GM18907 (cell line): ENCODE results near the gene POLR2H.

Experiments
- ATAC-seq: cut with Tn5 transposase; IDR thresholded peaks from one replicate; pipeline ENCODE4 v1.9.1; 2021; ENCODE audit warnings: mild to moderate bottlenecking, moderate library complexity; ENCODE audit not compliant: unreplicated experiment

POLR2H gene

GRCh38 chr3:184361532-184361931, at the start of gene POLR2H, which contains the start of gene CLCN2:
Gene POLR2H (plus strand): TSS chr3:184361710. CDS start chr3:184363493, 1,783 bp downstream.
Gene CLCN2 (minus strand): TSS chr3:184361605. CDS start chr3:184361479, 126 bp downstream.
- ATAC-seq, result peak; percentile 33

DNA sequence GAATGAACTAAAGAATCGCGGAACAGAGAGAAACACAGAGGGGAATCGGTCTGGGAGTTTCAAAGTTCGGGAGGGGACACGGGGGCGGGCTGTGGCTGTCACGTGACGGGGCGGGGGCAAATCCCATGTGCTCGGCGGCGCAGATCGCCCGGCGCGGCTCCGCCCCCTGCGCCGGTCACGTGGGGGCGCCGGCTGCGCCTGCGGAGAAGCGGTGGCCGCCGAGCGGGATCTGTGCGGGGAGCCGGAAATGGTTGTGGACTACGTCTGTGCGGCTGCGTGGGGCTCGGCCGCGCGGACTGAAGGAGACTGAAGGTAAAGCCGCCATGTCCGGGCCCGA, 47.2 kb upstream of the POLR2H start, which contains the start of gene EIF4G1:
Gene EIF4G1, plus strand, starts transcription at position 244 of the 337 bp plus-strand sequence. CDS start 1,191 bp downstream, outside the sequence.
- peak; percentile 80 for ATAC-seq

DNA sequence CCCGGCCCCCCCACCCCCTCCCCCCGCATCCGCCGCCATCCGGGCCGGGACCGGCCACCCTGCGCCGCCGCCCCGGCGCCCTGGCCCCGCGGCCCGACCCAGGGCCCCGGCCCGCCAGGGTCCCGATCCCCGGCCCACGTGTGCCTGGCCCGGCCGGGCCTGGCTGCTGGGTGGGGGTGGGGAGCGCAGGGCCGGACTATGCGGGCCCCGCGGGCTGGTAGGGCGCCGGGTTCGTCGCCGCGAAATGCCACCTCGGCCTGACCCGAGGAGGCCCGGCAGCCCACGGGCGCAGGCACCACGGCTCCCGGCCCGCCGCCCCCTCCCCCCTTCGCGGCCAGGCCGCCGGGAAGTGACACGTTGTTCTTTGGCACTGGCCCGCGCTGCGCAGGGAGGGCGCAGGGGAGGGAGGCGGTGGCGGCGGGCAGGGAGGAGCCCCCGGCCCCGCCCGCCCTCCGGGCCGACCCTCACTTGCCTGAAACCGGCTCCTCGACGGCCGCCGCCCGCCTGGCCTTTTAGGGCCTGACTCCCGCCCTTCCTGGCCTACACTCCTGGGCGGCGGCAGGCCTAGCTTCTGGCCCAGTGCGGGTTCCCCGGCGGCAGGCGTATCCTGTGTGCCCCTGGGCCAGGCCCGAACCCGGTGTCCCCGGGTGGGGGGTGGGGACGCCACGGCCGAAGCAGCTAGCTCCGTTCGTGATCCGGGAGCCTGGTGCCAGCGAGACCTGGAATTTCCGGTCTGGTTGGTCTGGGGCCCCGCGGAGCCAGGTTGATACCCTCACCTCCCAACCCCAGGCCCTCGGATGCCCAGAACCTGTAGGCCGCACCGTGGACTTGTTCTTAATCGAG, 46.6 kb upstream of the POLR2H start:
- peak; percentile 42 for ATAC-seq

GRCh38 chr3:184315543-184315867, 46.0 kb upstream of the POLR2H start:
- no peak for ATAC-seq

DNA sequence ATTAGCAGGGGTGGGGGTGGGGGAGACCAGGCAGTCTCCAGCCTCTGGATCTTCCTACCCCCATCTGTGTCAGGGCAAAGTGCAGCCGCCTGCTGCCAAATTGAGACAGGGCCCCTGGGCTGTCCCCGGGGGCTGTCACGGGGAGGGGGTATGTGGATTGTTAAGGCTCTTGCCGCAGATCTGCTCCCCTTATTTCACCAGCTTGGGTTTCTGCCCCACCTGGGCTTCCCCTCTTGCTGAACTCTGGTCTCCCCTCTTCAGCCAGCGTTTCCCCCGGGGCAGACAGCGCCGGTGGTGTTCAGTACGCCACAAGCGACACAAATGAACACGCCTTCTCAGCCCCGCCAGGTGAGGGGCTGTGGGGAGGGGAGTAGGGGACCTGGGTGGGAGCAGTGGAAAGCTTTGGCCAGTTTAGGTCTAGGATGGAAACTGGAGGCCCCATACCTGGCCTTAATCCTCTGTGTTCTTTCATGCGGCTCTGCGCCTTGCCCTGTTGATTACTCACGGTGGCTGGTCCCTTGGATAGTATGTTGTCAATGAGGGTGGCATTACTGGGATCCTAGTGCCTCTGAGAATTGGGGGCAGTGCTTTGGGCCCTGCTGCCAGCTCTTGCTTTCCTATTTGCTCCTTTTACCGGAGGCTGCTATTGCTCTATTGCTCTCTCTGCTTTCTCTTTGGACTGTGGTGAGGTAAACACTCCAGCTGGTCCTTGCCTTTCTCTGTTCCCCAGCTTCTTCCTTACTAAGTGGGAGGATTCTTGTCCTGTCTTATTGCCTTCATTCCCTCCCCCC, 45.4 kb upstream of the POLR2H start:
- ATAC-seq, result no peak

GRCh38 chr3:184316792-184317191, 44.7 kb upstream of the POLR2H start:
- ATAC-seq, result no peak

DNA sequence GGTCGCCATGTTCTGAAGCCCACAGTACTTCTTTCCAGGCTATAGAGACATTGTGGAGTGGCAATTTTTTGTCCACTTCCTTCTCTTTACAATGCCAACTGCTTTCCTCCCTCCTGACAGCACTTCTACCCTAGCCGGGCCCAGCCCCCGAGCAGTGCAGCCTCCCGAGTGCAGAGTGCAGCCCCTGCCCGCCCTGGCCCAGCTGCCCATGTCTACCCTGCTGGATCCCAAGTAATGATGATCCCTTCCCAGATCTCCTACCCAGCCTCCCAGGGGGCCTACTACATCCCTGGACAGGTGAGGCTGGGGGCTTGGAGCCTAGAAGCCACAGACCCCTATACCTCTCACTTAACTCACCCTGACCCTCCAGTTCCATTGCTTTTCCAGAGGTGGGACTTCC, 44.3 kb upstream of the POLR2H start:
- no peak for ATAC-seq

DNA sequence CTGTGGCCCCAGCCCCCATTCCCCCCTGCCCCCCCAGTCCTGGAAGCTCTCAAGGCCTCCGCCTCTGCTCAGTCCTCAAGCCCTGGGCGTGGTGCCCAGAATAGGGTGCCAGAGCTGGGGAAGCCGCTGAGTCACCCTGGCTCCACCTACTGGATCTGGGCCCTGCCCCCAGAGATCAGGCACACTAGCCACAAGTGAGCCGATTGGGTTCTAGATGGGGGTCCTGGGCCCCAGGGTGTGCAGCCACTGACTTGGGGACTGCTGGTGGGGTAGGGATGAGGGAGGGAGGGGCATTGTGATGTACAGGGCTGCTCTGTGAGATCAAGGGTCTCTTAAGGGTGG, 41.4 kb upstream of the POLR2H start:
- ATAC-seq, result no peak

DNA sequence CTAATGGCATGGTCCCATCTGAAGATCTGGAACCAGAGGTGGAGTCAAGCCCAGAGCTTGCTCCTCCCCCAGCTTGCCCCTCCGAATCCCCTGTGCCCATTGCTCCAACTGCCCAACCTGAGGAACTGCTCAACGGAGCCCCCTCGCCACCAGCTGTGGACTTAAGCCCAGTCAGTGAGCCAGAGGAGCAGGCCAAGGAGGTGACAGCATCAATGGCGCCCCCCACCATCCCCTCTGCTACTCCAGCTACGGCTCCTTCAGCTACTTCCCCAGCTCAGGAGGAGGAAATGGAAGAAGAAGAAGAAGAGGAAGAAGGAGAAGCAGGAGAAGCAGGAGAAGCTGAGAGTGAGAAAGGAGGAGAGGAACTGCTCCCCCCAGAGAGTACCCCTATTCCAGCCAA, 39.8 kb upstream of the POLR2H start:
- ATAC-seq, result no peak

DNA sequence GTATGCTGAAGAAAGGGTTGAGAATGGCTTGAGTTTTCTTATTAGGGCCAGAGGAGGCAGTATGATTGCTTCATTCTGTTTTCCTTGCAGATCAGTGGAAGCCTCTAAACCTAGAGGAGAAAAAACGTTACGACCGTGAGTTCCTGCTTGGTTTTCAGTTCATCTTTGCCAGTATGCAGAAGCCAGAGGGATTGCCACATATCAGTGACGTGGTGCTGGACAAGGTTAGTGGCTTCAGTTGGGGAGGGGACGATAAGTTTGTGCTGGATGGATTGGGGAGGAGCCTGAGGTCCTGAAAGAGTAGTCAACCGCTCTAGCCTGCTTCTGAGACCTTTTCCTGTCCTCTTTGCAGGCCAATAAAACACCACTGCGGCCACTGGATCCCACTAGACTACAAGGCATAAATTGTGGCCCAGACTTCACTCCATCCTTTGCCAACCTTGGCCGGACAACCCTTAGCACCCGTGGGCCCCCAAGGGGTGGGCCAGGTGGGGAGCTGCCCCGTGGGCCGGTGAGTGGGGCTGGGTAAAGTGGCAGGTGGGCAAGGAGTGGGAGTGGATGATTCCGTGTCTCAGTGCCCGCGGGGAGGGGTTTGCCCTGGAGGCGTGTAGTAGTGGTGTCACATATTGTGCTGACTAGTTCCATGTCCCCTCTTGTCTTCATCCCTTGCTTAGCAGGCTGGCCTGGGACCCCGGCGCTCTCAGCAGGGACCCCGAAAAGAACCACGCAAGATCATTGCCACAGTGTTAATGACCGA, 38.6 kb upstream of the POLR2H start:
- no peak for ATAC-seq

DNA sequence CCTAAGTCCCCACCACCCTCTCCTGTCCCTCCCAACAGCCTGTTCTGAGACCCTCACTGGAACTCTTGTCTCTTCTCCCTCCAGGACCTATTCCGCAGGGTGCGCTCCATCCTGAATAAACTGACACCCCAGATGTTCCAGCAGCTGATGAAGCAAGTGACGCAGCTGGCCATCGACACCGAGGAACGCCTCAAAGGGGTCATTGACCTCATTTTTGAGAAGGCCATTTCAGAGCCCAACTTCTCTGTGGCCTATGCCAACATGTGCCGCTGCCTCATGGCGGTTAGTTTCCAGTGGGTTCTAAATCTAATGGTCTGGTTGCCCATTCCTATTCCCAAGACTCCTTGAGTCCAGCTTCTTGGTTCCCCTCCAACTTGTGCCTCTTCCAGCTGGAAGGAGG, 37.8 kb upstream of the POLR2H start:
- ATAC-seq, result no peak

DNA sequence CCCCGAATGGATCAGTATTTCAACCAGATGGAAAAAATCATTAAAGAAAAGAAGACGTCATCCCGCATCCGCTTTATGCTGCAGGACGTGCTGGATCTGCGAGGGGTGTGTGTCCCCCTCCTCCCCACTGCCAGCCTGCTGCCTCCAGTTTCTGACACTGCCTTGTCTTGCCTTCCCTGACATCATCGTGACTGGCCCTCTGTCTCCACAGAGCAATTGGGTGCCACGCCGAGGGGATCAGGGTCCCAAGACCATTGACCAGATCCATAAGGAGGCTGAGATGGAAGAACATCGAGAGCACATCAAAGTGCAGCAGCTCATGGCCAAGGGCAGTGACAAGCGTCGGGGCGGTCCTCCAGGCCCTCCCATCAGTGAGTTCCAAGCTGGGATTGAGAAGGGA, 36.2 kb upstream of the POLR2H start:
- ATAC-seq, result no peak

GRCh38 chr3:184325715-184326369, 35.7 kb upstream of the POLR2H start:
- ATAC-seq, result no peak

- no peak for ATAC-seq
These were observed 34.3 kb upstream of the POLR2H start for GRCh38 chr3:184327171-184327570.

- ATAC-seq, result no peak
These were observed 33.0 kb upstream of the POLR2H start for GRCh38 chr3:184328516-184328915.

DNA sequence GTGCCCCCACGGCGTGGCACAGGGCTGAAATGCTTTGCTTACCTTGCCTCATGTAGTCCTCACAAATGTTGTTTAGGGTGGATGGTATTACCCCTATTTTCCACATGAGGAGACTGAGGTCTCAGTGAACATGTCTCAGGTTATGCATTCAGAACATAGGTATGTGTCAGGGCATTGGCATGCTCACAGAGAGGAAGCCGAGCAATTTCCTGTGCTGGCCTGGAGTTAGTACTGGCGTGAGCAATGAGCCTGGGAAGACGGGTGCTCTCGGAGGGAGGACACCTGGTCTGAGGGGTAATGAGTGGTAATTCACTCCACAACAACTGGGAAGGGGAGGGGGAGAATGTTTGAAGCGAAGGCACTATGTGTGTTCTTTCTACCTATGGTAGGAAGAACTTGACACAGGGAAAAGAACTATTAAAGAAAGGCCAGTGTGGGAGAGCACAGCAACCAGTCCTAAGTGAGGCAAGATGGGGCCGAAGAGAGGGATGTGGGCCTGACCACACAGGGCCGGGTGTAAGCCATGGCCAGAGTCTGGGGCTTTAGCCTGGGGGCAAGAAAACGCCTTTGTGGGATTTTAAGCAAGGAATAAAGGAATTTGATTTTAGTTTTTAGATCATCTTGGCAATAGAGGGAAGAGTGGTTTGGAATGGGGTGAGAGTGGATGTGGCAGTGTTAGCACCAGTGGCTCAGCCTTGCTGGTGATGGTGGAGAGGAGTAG, 29.0 kb upstream of the POLR2H start:
- ATAC-seq, result no peak

DNA sequence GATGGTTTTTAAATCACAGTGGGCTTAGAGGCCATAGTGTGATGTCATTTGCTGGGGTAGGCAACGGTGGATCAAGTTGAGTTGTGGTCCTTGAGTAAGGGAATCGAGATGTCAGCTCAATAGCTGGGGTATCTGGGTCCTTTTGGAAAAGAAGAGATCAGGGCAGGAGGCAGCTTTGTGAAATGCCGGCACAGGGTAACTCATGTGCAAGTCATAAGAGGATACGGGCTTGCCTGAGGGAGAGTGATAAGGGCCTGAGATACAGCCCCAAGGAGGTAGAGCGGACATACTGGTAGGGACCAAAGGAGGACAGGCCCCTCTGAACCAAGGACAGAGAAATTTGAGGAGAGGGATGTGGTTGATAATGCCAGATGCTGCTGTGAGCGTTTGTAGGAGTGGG, 28.3 kb upstream of the POLR2H start:
- ATAC-seq, result no peak

- no peak for ATAC-seq
These were observed 27.8 kb upstream of the POLR2H start for GRCh38 chr3:184333700-184334099.

DNA sequence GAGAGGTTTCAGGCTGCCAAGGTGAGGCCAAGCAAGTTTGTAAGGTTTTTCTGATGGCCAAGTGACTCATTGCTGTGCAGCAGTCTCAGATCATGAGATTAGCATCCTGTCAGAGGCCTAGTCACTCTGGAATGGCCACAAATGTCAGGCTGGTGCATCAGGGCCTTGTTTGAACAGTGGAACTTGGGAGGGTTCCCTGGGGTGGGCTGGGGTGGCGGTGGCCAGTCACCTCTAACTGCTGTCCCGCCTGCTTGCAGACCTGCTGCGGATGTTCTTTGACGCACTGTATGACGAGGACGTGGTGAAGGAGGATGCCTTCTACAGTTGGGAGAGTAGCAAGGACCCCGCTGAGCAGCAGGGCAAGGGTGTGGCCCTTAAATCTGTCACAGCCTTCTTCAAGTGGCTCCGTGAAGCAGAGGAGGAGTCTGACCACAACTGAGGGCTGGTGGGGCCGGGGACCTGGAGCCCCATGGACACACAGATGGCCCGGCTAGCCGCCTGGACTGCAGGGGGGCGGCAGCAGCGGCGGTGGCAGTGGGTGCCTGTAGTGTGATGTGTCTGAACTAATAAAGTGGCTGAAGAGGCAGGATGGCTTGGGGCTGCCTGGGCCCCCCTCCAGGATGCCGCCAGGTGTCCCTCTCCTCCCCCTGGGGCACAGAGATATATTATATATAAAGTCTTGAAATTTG, 26.9 kb upstream of the POLR2H start:
- no peak for ATAC-seq

DNA sequence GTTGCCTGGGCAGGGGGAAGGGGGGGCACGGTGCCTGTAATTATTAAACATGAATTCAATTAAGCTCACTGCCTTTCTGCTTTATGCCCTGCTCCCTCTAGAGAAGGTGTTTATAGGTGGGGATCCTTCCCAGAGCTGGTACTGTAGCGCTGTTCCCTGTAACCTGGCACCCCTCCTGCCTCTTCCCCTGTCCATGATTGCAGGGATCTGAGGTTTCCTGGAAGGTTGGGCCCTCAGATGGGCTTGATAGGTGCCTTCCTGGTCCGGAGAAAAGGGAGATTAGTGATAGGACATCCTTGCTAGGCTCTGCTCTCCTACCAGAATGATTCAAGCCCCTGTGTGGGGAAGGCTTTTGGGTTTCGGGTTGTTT, 26.2 kb upstream of the POLR2H start:
- ATAC-seq, result peak; percentile 3
